GM18873 (cell line): ENCODE measurements around the gene PNLDC1.
"Not testable (repeated sequence)": the region's sequence is repeated elsewhere in the genome, so short reads cannot be mapped to it uniquely, and the experiment has no call there.

Experiments used
- ATAC-seq: cut with Tn5 transposase; IDR thresholded peaks from one replicate; pipeline ENCODE4 v1.9.1; 2021; ENCODE audit warnings: mild to moderate bottlenecking, moderate library complexity, moderate number of reproducible peaks; ENCODE audit not compliant: unreplicated experiment, low FRiP score

The PNLDC1 gene

DNA sequence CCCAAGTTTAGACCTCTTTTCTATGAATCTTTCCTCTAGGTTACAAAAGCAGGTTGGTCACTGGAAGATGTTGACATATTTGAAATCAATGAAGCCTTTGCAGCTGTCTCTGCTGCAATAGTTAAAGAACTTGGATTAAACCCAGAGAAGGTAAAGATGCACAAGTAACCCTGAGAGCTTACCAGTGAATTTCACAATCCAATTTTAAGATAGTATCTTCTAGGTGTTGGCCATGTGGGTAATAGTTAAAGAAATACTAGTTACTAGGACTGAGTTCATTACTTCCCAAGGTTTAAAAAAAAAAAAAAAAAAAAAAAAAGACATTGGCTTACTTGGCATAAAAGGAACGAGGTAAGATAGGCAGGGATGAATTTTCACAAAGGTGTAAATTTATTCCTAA is 21.9 kb upstream of the PNLDC1 start:
- ATAC-seq = no peak

DNA sequence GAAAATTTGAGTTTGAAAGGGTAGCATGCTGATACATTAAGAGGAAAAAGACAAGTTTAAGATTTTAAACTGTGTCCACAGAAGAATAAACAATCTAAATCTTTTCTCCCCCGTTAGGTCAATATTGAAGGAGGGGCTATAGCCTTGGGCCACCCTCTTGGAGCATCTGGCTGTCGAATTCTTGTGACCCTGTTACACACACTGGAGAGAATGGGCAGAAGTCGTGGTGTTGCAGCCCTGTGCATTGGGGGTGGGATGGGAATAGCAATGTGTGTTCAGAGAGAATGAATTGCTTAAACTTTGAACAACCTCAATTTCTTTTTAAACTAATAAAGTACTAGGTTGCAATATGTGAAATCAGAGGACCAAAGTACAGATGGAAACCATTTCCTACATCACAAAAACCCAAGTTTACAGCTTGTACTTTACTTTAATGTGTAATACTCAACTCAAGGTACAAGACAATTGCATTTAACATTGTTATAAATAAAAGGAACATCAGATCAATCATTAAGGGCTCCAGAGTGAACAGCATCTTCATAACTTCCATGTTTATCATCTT is 21.5 kb upstream of the PNLDC1 start:
- ATAC-seq = no peak

DNA sequence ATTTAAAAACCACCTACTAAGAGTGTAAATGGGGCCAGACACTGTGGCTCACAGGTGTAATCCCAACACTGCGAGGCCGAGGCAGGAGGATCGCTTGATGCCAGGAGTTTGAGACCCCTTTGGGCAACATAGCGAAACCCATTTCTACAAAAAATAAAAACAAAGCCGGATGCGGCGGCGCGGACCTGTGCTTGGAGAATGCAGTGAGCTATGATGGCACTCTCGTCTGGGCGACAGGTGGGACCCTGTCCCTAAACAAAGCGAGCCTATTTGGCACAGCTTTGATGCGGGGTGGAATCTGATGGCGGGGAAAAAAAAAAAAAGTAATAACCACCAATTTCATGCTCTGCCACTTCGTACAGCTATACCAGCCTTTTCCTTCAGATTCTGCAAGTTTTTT is 11.8 kb upstream of the PNLDC1 start:
- ATAC-seq = no peak

DNA sequence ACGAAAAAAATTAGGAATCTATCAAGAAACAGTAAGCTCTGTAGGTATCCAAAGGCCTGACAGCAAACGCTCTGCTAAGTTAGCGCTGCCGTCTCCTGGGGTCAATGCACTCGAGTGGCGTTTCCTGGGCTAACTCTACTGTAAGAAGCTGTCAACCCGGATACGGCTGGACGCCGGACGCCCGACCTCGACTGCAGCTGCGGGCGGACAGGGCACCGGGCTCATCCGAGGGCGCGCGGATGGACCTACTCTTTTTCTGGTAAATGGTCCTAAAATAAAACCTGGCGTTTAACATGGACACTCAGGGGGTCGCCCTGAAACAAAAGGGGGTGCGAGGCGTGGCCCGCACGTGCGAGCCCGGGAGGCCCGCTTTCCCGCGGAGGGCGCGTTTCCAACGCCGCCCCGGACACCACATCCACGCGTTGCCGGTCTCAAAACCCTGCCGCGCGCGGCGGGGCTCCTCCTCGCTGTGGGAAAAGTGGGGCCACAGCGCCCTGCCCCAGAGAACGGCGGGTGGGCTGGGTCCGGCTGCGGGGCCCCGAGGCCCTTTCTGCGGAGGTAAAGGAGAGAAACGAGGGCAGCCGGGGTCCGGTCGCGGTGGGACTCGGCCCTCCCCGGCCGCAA is 11.2 kb upstream of the PNLDC1 start:
- ATAC-seq = no peak

DNA sequence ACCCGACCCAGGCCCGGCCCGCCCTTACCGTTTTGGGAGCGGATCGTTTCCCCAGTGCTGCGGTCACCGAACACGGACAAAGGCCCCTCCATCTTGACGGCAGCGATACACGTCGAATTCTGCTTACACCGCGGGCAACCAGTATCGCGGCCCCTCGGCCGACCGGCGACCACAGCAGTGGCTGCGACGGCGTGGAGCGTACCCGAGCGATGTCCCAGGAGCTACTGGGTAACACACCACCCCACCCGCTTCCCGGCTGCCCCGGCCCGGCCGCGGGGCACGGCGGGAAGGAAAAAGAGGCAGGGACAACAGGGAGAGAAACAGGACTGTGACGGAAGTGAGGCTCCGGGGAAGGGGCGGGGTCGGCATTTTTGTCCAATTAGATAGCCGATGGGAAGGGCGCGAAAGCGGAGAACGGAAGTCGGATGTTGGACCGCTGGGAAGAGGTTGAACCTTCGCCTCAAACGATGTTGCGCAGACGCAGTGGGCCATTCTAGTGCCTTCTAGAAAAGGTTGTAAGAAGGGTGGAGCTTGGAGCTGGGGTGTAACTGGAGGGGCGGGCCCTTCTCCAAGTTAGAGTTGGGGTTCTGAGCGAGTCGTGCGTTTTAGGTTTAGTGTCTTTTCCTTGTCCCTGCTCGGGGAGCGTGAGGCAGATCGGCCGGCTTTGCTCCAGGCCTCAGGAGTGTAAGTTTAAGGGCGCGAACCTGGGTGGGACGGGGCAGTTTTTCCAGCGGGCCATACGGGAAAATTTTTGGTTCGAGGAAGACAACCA is 10.5 kb upstream of the PNLDC1 start, which contains the start of gene TCP1:
Gene TCP1 (minus strand): TSS at position 226 of the 772 bp plus-strand sequence. CDS start 134 bp downstream, at position 92.
- ATAC-seq = peak; percentile 77

DNA sequence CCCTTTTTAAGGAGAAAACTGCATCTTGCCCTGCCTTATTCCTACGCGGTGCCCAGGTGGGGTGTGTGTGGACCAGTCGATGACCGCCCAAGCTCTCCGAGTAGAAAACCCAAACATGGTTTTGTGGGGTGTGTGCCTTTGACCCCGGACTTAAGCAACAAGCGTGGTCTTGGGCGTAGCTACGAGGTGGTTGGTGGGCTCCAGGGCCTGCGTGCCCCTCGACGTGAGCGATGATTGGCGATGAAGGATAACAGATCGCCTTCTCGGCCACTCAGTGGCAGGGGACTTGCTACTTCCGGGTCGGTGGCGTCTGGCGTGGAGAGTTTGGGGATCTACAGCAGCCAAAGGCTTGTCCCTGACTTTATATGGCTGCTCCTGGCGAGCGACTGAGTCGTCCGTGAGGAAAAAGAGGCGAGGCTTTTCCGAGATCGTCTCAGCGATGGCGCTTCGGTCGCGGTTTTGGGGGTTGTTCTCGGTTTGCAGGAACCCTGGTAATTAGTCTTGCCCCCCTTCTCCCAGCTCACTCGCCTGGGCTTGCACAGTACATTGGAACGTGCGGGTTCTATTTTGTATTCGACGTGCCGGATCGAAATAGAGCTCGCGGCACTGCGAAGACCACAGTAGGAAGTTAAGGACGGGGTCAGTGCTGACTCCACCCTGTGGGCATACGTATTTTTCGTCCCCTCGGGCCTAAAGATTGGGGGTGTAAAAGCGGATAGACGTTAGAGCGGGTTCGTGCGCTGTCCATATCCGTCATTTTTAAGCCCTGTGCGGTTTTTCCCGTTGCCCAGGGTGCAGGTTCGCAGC is 9.7 kb upstream of the PNLDC1 start, which contains the start of gene MRPL18:
Gene MRPL18 (plus strand): TSS at position 319 of the 807 bp plus-strand sequence. CDS start 121 bp downstream, at position 440.
- peak; percentile 77 for ATAC-seq

DNA sequence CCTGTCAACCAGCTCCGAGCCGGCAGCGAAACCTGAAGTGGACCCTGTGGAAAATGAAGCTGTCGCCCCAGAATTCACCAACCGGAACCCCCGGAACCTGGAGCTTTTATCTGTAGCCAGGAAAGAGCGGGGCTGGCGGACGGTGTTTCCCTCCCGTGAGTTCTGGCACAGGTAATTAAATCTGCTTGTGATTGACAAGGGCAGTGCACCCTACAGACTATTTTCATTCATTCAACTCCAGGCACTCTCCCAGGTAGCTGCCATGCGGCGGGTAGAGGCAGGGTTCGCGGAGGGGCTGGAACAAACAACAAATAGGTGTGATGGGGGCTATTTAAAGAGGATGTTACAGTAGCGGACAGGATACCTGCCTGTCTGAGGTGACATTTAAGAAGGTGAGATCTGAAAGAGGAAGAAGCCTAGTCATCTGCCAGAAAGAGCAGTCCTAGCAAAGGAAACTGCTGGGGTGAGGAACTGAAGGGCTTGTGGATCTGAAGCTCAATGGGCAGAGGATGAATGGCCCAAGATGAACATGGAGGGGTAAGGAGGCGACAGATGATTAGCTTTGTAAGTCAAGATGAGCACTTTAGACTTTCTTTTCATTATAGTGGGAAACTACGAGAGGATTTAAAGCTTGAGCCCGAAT is 9.0 kb upstream of the PNLDC1 start:
- ATAC-seq = no peak

DNA sequence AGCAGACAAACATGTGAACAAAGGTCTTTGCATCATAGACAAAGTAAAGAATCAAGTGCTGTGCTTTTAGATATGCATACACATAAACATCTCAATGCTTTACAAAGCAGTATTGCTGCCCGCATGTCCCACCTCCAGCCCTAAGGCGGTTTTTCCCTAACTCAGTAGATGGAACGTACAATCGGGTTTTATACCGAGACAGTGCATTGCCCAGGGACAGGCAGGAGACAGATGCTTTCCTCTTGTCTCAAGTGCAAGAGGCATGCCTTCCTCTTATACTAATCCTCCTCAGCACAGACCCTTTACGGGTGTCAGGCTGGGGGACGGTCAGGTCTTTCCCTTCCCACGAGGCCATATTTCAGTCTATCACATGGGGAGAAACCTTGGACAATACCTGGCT is 5.1 kb upstream of the PNLDC1 start:
- not testable (repeated sequence) for ATAC-seq

DNA sequence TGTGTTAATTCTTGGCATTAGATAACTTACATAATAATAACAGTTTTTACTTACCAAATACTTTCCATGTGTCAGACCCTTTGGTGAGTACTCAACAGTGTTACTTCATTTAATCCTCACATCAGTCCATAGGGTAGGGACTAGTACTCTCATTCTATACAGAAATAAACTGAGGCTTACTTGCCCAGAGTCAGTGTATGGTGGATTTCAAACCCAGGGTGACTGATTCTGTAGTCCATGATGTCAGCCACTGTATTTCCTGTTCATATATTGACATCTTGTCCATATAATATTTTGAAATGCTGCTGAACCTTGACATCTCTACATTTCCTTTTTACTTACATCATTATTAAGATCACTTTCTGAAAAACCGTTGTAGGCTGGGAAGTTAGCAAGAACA is 2.5 kb upstream of the PNLDC1 start:
- ATAC-seq = no peak

DNA sequence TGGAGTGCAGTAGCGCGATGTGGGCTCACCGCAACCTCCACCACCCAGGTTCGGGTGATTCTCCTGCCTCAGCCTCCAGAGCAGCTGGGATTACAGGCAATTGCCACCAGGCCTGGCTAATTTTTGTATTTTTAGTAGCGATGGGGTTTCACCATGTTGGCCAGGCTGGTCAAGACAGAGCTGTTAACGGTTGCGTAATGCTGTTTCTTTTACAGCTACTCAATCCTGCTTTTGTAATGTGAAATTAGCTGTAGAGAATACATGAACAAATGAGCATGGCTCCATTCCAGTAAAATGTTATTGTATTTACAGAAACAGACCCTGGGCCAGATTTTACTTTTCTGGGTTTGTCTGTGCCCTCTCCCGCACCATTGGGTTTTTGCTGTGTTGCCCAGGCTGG is 1.9 kb downstream of the PNLDC1 start:
- no peak for ATAC-seq

DNA sequence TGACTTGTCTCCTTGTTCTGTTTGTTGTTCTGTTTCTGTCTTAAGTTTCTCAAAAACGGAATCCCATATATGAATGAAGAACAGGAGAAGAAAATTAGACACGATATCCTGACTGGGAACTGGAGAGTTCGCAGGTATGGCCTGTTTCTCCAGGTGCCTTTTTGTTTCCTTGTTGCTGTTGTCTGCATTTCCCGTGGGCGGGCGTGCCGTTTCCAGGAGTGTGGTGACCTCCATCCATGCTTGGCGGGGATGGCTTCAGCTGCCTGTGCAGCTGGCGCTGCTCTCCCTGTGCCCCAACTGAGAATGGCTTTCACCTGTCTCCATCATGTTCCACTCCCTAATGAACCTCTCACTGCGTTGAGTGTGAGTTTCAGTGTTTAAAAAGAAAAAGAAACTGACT is 4.4 kb downstream of the PNLDC1 start:
- no peak for ATAC-seq

DNA sequence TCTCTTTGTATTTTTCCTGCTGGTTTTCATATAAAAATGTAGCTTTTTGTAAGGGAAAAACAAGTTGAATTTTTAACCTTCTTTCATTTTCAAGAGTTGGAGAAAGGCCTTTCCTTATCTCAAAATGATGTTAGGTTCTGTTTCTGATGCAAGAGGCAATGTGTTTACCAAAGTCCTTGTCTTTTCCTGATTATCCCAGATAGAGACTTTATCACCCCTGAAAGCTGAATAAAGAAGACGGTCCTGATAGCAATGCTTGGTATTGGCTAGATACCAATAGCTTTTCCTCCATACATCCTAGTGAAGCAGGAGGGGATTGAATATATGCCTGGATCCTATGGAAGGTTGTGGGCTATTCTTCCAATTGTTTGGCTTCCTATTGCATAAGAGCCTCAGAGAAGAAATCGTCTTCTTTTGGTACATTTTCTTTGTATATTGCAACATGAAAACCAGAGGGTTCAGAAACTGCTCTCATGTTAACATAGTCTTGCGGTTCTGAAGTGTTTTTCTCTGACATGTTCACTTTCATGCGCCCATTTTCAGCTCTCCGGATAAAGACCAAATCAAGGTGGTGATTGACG is 5.5 kb downstream of the PNLDC1 start:
- no peak for ATAC-seq

DNA sequence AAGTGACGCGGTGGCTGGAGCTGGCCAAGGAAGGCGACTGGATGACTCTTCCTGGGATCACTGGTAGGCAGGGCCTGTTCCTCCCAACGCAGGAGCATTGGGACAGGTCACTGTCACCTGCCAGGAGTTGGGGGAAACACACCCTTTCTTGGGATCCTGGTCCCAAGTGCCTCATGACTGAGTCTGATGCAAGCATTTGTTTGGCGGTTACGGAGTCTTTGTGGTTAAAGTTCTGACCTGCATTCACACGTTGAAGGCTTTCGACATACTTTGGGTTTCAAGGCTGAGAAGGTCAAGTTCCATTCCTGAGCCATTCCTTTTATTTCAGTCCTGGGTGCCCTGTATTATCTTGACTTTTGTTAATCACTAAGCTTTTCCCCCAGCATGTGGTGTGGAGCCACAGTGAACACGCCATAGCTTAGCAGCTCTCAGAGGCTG is 6.0 kb downstream of the PNLDC1 start:
- no peak for ATAC-seq

DNA sequence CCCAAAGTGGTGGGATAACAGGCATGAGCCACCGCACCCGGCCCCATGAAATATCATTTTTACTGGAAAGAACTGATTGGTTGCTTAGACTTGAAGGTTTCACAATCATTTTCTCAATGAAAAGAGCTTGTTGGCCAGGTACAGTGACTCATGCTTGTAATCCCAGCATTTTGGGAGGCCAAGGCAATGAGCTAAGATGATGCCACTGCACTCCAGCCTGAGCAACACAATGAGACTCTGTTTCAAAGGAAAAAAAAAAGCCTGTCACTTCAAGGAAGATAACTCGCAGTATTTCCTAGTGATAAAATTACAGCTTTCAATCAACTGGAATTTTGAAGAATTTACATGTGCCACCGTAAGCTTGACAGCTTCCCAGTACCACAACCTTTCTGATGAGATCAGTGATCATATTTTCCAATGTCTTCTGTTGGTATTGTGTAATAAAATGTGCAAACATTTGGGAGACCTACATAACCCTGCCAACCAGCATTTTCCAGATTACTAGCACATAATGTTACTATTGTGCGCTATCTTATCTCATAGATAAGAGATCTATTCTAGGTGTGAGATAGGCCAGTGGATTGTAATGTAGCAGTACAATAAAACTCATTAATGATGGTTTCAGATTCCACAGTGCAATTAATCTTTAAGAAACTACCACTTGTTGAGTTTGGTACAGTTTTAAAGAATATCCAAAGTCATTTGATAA is 7.2 kb downstream of the PNLDC1 start:
- no peak for ATAC-seq

DNA sequence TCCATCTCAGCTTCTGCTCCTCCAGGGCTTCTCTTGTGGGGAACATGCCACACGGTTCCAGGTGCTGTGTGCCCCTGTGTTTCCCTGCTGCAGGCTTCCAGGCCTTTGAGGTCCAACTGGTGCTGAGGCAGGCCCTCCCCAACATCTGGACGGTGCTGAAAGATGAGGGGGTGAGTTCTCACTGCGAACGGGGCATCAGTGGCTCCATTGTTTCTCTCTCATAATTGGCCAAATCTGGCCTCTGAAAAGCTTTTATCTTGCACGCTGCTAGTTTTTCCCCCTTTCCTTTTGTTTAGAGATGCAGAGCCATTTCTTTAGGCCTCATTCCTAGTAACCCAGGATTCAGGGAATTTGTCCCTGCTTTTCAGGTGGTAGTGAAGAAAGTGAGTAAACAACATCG is 8.6 kb downstream of the PNLDC1 start:
- ATAC-seq = no peak

DNA sequence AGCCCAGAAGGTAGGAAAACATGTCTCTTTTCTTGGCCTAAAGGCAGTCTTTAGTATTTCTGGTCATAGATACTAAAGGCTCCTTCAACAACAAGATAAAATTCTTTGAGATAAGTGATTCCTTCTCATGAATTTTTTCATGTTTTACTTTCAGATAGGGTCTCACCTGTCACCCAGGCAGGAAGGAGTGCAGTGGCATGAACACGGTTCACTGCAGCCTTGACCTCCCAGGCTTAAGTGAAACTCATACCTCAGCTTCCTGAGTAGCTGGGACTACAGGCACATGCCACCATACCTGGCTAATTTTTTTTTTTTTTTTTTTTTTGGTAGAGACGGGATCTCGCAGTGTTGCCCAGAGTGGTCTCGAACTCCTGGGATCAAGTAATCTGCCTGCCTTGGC is 9.1 kb downstream of the PNLDC1 start:
- ATAC-seq = no peak

DNA sequence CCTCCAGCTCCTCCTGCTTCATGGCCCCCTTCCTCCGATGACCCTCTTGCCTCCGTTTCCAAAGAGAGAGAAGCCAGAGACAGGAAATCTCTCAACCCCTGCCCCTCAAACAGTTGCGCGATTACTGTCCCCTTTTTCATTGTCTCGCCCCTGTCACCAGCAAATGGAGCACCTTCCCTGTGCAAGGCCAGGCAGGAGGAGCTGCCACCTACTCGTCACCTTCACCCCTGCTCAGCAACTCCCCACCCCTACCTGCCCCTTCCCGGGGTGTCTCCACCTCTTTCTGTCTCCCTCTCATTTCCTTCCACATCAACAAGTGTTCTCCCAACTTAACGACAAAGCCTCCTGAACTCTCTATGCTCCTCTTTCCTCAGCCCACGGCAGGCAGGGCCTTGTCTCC is 13.7 kb downstream of the PNLDC1 start:
- ATAC-seq = no peak

DNA sequence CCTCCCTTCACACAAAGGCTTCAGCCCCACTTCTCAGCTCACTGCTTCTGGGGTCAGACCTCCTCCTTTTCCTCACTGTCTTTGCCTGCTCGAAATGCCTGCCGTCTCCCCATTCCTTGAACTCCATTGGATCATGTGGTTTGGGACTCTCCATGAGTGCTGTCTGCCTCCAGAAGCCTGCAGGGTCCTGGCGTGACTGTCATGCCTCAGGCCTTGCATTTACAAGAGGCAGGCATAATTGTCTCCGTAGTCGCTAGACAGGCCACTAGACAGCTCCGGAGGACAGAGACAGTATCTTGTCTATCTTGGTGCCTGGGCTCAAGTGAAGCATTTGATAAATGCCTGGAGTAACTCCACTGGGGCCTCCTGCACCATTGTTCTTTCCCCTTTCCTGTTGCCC is 15.3 kb downstream of the PNLDC1 start:
- no peak for ATAC-seq

DNA sequence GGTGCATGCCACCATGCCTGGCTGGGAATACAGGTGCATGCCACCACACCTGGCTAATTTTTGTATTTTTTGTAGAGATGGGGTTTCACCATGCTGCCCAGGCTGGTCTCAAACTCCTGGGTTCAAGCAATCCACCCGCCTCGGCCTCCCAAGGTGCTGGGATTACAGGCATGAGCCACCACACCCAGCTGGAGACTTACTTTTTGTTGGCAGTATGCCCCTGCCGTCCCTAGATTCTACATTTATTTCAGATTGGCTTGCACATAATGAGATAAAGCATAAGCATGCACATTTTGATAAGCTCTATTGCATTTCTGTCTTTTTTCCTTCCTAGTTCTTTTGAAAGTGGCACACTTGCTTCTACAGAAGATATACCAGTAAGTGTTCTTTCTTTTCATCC is 16.7 kb downstream of the PNLDC1 start:
- ATAC-seq = not testable (repeated sequence)
